ENCODE measurements around the gene NDUFA7. TPM values are rescaled to one million over a fixed set of nuclear protein-coding genes. Genes with fewer than 3 reads are reported as not detected.

Gene NDUFA7
- polyA plus RNA-seq, 3 donors: 49.9 to 153 (median 133) TPM

DNA sequence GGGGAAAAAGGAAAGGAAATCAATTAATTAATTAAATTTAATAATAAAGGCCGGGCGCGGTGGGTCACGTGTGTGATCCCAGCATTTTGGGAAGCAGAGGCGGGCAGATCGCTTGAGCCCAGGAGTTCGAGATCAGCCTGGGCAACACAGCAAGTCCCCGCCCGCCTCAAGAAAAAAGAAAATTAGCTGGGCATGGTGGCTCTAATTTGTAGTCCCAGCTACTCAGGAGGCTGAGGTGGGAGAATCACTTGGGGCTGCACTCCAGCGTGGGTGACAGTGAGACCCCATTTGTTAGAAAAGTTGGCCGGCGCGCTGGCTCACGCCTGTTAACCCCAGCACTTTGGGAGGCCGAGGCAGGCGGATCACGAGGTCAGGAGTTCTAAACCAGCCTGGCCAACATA is 12.3 kb downstream of the NDUFA7 start:
- intact Hi-C loops (cut with micrococcal nuclease): no loop called here
- peak overlapping the region; percentile 68 to 82 for H3K4me3 Mint-ChIP-seq
- H3K27ac Mint-ChIP-seq: no peak overlapping the region
- Histone ChIP-seq H3K4me1 (ENCODE audit: control insufficient read depth in 1 of 2, insufficient read depth in 2 of 2, low read length in 2 of 2) (peaks cover 12 to 13% of the 10 kb centered on the region in 2 donors), H3K4me3 (replicated peaks in 1 of 3; ENCODE audit: low read depth in 2 of 3, low read length in 3 of 3) (no peak overlapping the region), H4K20me1 (ENCODE audit: insufficient read depth, low read length) (no peaks in the 10 kb centered on the region), H3K79me2 (ENCODE audit: insufficient read depth, low read length) (no peaks in the 10 kb centered on the region), H3K9me3 (replicated peaks in 1 of 2; ENCODE audit: control insufficient read depth in 1 of 2, insufficient read depth in 1 of 2, low read length in 2 of 2) (no peaks in the 10 kb centered on the region), H3K4me2 (replicated peaks; ENCODE audit: extremely low read depth, low read length, poor library complexity, severe bottlenecking) (no peak overlapping the region), H3K27ac (ENCODE audit: low read depth in 1 of 2, low read length in 2 of 2) (no peak overlapping the region), H2AFZ (ENCODE audit: insufficient read depth, low read depth, low read length, poor library complexity, severe bottlenecking) (no peak overlapping the region), H3K9ac (ENCODE audit: insufficient read depth, low read length, poor library complexity, severe bottlenecking) (no peak overlapping the region), H3K36me3 (replicated peaks in 1 of 2; ENCODE audit: control insufficient read depth in 1 of 2, insufficient read depth in 2 of 2, low read length in 2 of 2) (peaks cover 28 to 46% of the 10 kb centered on the region in 2 donors), H3K27me3 (ENCODE audit: control insufficient read depth in 2 of 2, insufficient read depth in 2 of 2, low read length in 2 of 2) (peaks cover 0 to 12% of the 10 kb centered on the region in 2 donors)
- 91% methylated on average over 8 of the region's 17 CpGs for WGBS (ENCODE audit: insufficient coverage)
- peaks cover 20 to 44% (median 23%) of the 10 kb centered on the region in 3 donors for H3K27me3 Mint-ChIP-seq (ENCODE audit: low read depth in 3 of 3)
- H3K4me1 Mint-ChIP-seq: peaks cover 23% of the 10 kb centered on the region
- TF ChIP-seq, protein P1, sequence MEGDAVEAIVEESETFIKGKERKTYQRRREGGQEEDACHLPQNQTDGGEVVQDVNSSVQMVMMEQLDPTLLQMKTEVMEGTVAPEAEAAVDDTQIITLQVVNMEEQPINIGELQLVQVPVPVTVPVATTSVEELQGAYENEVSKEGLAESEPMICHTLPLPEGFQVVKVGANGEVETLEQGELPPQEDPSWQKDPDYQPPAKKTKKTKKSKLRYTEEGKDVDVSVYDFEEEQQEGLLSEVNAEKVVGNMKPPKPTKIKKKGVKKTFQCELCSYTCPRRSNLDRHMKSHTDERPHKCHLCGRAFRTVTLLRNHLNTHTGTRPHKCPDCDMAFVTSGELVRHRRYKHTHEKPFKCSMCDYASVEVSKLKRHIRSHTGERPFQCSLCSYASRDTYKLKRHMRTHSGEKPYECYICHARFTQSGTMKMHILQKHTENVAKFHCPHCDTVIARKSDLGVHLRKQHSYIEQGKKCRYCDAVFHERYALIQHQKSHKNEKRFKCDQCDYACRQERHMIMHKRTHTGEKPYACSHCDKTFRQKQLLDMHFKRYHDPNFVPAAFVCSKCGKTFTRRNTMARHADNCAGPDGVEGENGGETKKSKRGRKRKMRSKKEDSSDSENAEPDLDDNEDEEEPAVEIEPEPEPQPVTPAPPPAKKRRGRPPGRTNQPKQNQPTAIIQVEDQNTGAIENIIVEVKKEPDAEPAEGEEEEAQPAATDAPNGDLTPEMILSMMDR (IDR thresholded peaks at IDR 0.05): no peak
- H3K36me3 Mint-ChIP-seq: peaks cover 36 to 60% of the 10 kb centered on the region in 2 donors
- DNase-seq: no peak
- peaks cover 0 to 3% (median 0%) of the 10 kb centered on the region in 7 donors for H3K9me3 Mint-ChIP-seq

DNA sequence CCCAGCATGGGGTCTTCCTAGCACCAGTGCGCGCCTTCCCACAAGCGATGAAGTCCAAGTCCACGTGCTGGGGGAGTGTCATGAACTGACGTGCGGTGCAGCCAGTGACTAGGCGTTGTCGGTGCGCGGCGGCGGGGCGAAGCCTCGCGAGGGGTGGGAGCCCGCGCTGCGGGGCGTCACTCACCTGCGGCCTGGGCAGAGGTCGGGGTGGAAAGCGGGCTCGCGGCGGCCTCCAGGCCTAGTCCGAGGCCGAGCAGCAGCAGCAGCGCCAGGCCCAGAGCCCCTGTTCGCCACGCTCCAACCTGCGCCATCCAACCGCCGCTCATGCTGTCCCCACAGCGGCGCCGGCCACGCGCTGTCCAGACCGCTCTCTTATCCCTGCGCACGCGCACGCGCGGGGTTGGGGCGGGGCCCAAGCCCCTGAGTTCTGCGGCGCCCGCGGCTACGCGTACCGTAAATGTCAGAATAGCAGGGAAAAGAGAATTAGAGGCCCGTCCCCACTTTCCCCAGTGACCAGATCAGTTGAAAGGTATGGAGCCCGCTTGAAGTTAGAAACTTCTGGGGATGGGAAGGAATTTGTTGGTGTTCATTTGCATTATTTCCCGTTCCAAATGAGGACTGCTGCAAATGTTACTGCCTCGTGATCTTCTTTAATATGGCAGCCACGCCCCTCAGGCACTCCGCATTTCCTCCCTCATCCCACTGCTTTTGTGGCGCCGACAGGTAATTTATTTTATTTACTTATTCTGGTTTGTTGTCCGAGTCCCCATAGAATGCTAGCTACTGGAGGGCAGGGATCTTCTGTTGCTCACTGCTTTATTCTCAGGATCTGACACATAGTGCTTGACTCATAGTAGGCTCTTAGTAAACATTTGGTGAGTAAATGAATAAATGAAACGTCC is 13.0 kb downstream of the NDUFA7 start, which contains the start of gene CD320:
CD320 (minus strand) TSS at position 394 of the 902 bp plus-strand sequence; CDS start at position 326, 68 bp downstream.
- H3K79me2 ChIP-seq (ENCODE audit: insufficient read depth, low read length): no peaks in the 10 kb centered on the region
- peaks cover 12 to 13% of the 10 kb centered on the region in 2 donors for H3K4me1 ChIP-seq (ENCODE audit: control insufficient read depth in 1 of 2, insufficient read depth in 2 of 2, low read length in 2 of 2)
- H3K36me3 ChIP-seq (replicated peaks in 1 of 2; ENCODE audit: control insufficient read depth in 1 of 2, insufficient read depth in 2 of 2, low read length in 2 of 2): peaks cover 23 to 39% of the 10 kb centered on the region in 2 donors
- no peaks in the 10 kb centered on the region for H3K9me3 ChIP-seq (replicated peaks in 1 of 2; ENCODE audit: control insufficient read depth in 1 of 2, insufficient read depth in 1 of 2, low read length in 2 of 2)
- H3K27ac ChIP-seq (ENCODE audit: low read depth in 1 of 2, low read length in 2 of 2): no peak within 1 kb of the TSS
- DNase-seq: peak; percentile 78 to 82 (median 79)
- Mint-ChIP-seq H3K27me3 (ENCODE audit: low read depth in 3 of 3) (peaks cover 21 to 46% (median 24%) of the 10 kb centered on the region in 3 donors), H3K4me3 (peak within 1 kb of the TSS; percentile 68 to 84), H3K4me1 (peaks cover 23% of the 10 kb centered on the region), H3K9me3 (peaks cover 0 to 3% (median 0%) of the 10 kb centered on the region in 7 donors), H3K27ac (peak within 1 kb of the TSS in 6 of 7 donors; percentile 29 to 88 (median 70)), H3K36me3 (peaks cover 32 to 53% of the 10 kb centered on the region in 2 donors)
- H3K4me3 ChIP-seq (replicated peaks in 1 of 3; ENCODE audit: low read depth in 2 of 3, low read length in 3 of 3): peak within 1 kb of the TSS; percentile 3 to 67 (median 9)
- peak within 1 kb of the TSS; percentile 73 for H2AFZ ChIP-seq (ENCODE audit: insufficient read depth, low read depth, low read length, poor library complexity, severe bottlenecking)
- peak within 1 kb of the TSS; percentile 46 for H3K9ac ChIP-seq (ENCODE audit: insufficient read depth, low read length, poor library complexity, severe bottlenecking)
- intact Hi-C loops (cut with micrococcal nuclease): no loop called here
- H3K27me3 ChIP-seq (ENCODE audit: control insufficient read depth in 2 of 2, insufficient read depth in 2 of 2, low read length in 2 of 2): peaks cover 0 to 12% of the 10 kb centered on the region in 2 donors
- H3K4me2 ChIP-seq (replicated peaks; ENCODE audit: extremely low read depth, low read length, poor library complexity, severe bottlenecking): peak within 1 kb of the TSS; percentile 76
- TF ChIP-seq, protein P1 (IDR thresholded peaks at IDR 0.05): no peak
- H4K20me1 ChIP-seq (ENCODE audit: insufficient read depth, low read length): no peaks in the 10 kb centered on the region
- WGBS (ENCODE audit: insufficient coverage): 3% methylated on average over 57 of the region's 63 CpGs

All from CD14-positive monocyte (primary cell).